Bronchial epithelial cell (primary cell): ENCODE data around the gene APOD. TPM values are rescaled to one million over a fixed set of nuclear protein-coding genes. Genes with fewer than 3 reads are reported as not detected.

Experiments
- DNase-seq: peaks from one replicate; pipeline ENCODE4 v3.0.0-alpha.2; 2010; ENCODE audit warnings: low read depth
- FAIRE-seq: peaks from 2 replicates; lab custom pipeline; 2011; peaks lifted over from hg19 to GRCh38; lab: Jason Lieb, UNC
- H3K27me3 ChIP-seq: 2 replicates; pipeline ENCODE4 v1.5.1; 2011; ENCODE audit warnings: low read length; ENCODE audit not compliant: control insufficient read depth, insufficient read depth
- H3K36me3 ChIP-seq: 2 replicates; pipeline ENCODE4 v1.5.1; 2011; ENCODE audit warnings: low read length; ENCODE audit not compliant: control insufficient read depth, insufficient read depth
- H3K4me3 ChIP-seq: 2 replicates; pipeline ENCODE4 v1.5.1; 2011; ENCODE audit warnings: mild to moderate bottlenecking, low read depth, low read length, control low read depth
- CTCF ChIP-seq: IDR thresholded peaks from 2 replicates; pipeline ENCODE4 v1.5.1; 2011; ENCODE audit warnings: mild to moderate bottlenecking, moderate library complexity, low read length, control low read depth, inconsistent platforms; ENCODE audit not compliant: insufficient read depth, severe bottlenecking
- total RNA-seq: library from RNA; depleted of rRNA; stranded (reverse); fragments of >200 nt; gene quantifications from 2 replicates; pipeline ENCODE4 v1.2.1, GENCODE V29; 2014

APOD gene
- total RNA-seq, 1 donor from 2014 or later: 3.9 TPM

- no peak for TF ChIP-seq CTCF
- DNase-seq (no peak), FAIRE-seq (no peak)
- Histone ChIP-seq H3K36me3 (no peaks in the 10 kb centered on the region), H3K4me3 (no peak overlapping the region), H3K27me3 (no peaks in the 10 kb centered on the region)
Measured at GRCh38 chr3:195537995-195538394, 45.7 kb downstream of the APOD start.

- FAIRE-seq: no peak
- Histone ChIP-seq H3K4me3 (no peak overlapping the region), H3K36me3 (no peaks in the 10 kb centered on the region), H3K27me3 (no peaks in the 10 kb centered on the region)
- DNase-seq: no peak
- TF ChIP-seq CTCF: no peak
Measured at GRCh38 chr3:195535293-195535692, 48.4 kb downstream of the APOD start.

GRCh38 chr3:195532834-195533233 is 50.9 kb downstream of the APOD start:
- Histone ChIP-seq H3K36me3 (no peaks in the 10 kb centered on the region), H3K27me3 (no peaks in the 10 kb centered on the region), H3K4me3 (no peak overlapping the region)
- no peak for FAIRE-seq
- no peak for TF ChIP-seq CTCF
- DNase-seq: no peak

GRCh38 chr3:195532345-195532744 is 51.4 kb downstream of the APOD start:
- Histone ChIP-seq H3K27me3 (no peaks in the 10 kb centered on the region), H3K4me3 (no peak overlapping the region), H3K36me3 (no peaks in the 10 kb centered on the region)
- DNase-seq (no peak), FAIRE-seq (no peak)
- no peak for TF ChIP-seq CTCF

- DNase-seq: no peak
- TF ChIP-seq CTCF: no peak
- no peak overlapping the region for H3K4me3 ChIP-seq
- no peaks in the 10 kb centered on the region for H3K27me3 ChIP-seq
- no peak for FAIRE-seq
- no peaks in the 10 kb centered on the region for H3K36me3 ChIP-seq
Measured at GRCh38 chr3:195531683-195532082, 52.1 kb downstream of the APOD start.

- no peak for TF ChIP-seq CTCF
- no peak overlapping the region for H3K4me3 ChIP-seq
- no peaks in the 10 kb centered on the region for H3K27me3 ChIP-seq
- DNase-seq: no peak
- no peak for FAIRE-seq
- H3K36me3 ChIP-seq: no peaks in the 10 kb centered on the region
Measured at GRCh38 chr3:195526492-195526891, 57.2 kb downstream of the APOD start.
